ENCODE data around the gene NUP98. TPM values are rescaled to one million over a fixed set of nuclear protein-coding genes. Genes with fewer than 3 reads are reported as not detected.

NUP98 gene
- total and polyA plus RNA-seq, 5 donors, result 22.9 to 55.9 (median 42.7) TPM

DNA sequence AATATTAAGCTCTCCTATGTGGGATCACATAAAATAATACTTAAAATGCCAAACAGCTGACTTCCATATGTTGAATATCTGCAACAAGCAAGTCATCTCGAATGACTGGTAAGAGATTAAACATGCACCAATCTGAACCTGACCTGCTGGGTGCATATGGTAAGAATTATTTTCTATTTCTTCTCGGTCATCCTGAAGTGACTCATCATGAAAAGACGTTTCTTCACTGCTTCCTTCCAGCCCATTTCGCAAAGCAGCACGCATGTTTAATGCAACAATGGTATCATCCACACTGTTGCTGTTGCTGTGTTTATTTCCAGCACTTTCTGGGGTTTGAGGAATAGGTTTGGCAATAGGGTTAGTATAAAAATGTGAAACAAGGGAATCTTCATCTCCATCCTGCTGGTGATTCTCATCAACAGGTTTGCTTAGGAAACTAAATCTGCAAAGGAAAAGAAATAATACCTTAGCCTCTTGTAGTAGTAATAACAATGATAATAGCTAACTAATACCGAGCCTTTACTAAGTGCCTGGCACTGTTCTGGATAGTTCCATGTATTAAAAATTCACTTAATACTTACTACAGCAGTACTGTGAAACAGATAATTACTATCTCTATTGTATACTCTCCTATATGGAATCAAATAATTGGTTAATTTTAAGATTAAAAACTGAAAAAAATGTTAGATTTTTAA lies 74.2 kb downstream of the NUP98 start:
- ATAC-seq (no peak), DNase-seq (no peak)
- H3K27me3 ChIP-seq (ENCODE audit: control insufficient read depth, insufficient read depth), result no peaks in the 10 kb centered on the region
- 79% methylated on average over 6 of the region's 6 CpGs for WGBS
- intact Hi-C loops (cut with DNase I), result no loop called here
- no peak overlapping the region for H3K27ac ChIP-seq (ENCODE audit: low read length)
- no peaks in the 10 kb centered on the region for H3K4me1 ChIP-seq (ENCODE audit: control insufficient read depth, insufficient read depth, low read length)
- no peak overlapping the region for H3K4me3 ChIP-seq (ENCODE audit: low read length)
- H3K9me3 ChIP-seq (ENCODE audit: control insufficient read depth, low read length), result no peaks in the 10 kb centered on the region

DNA sequence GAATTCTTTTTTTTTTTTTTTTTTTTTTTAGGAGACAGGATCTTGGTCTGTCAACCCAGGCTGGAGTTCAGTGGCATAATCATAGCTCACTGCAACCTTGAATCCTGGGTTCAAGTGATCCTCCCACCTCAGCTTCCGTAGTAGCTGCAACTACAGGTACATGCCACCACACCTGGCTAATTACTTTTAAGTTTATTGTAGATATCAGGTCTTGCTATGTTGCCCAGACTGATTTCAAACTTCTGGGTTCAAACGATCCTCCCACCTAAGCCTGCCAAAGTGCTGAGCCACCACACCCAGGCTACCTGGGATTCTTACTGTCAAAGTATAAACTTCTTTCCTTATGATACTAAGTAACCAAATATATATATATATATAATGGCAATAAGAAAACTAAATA lies 75.3 kb downstream of the NUP98 start:
- Histone ChIP-seq H3K4me1 (ENCODE audit: control insufficient read depth, insufficient read depth, low read length) (no peaks in the 10 kb centered on the region), H3K9me3 (ENCODE audit: control insufficient read depth, low read length) (no peaks in the 10 kb centered on the region), H3K27me3 (ENCODE audit: control insufficient read depth, insufficient read depth) (no peaks in the 10 kb centered on the region), H3K4me3 (ENCODE audit: low read length) (no peak overlapping the region), H3K27ac (ENCODE audit: low read length) (no peak overlapping the region)
- DNase-seq, result no peak
- no peak for ATAC-seq
- 97% methylated on average over 2 of the region's 2 CpGs for WGBS
- intact Hi-C loops (cut with DNase I), result no loop called here

DNA sequence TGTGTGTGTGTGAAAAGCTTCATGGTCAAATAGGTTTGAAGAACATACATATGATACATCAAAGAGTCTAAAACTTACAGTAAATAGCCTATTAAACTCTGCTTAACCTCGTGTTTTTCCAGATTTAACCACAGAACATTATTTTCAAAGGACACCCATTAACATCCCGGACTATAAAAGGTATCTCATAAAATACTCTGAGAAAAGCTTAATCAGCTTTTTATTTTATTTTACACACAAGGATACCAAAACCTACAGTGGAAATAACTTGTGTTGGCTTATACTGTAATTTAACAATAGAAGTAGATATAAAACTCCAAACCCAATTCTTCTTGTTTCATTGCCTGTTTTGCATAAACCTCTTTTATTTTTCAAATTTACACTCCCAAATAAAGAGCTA lies 76.4 kb downstream of the NUP98 start:
- Histone ChIP-seq H3K27me3 (ENCODE audit: control insufficient read depth, insufficient read depth) (no peaks in the 10 kb centered on the region), H3K27ac (ENCODE audit: low read length) (no peak overlapping the region), H3K4me3 (ENCODE audit: low read length) (no peak overlapping the region), H3K9me3 (ENCODE audit: control insufficient read depth, low read length) (no peaks in the 10 kb centered on the region), H3K4me1 (ENCODE audit: control insufficient read depth, insufficient read depth, low read length) (no peaks in the 10 kb centered on the region)
- DNase-seq (no peak), ATAC-seq (no peak)
- 94% methylated on average over 2 of the region's 2 CpGs for WGBS
- intact Hi-C loops (cut with DNase I), result no loop called here

DNA sequence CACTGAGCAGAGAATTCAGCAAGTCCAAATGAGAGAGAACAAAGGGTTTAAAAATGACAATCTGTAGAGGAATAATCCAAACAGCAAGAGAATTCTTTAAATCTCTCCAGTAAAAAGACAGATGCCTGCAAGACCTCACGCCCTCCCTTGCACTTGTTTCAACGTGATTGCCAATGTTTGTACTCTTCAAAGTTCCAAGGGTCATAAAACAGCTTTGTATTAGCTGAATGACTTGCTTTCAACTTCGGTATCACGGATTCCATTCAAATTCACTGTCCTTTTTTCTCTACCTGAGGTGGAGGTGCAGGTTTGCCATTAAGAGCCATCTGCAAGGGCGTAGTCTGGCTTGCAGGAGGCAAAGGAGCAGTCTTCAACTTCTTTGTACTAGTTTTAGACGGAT lies 85.1 kb downstream of the NUP98 start:
- H3K9me3 ChIP-seq (ENCODE audit: control insufficient read depth, low read length), result no peaks in the 10 kb centered on the region
- no peak for DNase-seq
- intact Hi-C loops (cut with DNase I), result loop anchor here in 1 of 4 donors (10.0 kb wide), 1 partner anchor 53 kb away; no protein-coding TSS in a partner anchor
- no peak overlapping the region for H3K27ac ChIP-seq (ENCODE audit: low read length)
- H3K27me3 ChIP-seq (ENCODE audit: control insufficient read depth, insufficient read depth), result no peaks in the 10 kb centered on the region
- no peak for ATAC-seq
- H3K4me3 ChIP-seq (ENCODE audit: low read length), result no peak overlapping the region
- no peaks in the 10 kb centered on the region for H3K4me1 ChIP-seq (ENCODE audit: control insufficient read depth, insufficient read depth, low read length)
- WGBS, result 91% methylated on average over 6 of the region's 6 CpGs

DNA sequence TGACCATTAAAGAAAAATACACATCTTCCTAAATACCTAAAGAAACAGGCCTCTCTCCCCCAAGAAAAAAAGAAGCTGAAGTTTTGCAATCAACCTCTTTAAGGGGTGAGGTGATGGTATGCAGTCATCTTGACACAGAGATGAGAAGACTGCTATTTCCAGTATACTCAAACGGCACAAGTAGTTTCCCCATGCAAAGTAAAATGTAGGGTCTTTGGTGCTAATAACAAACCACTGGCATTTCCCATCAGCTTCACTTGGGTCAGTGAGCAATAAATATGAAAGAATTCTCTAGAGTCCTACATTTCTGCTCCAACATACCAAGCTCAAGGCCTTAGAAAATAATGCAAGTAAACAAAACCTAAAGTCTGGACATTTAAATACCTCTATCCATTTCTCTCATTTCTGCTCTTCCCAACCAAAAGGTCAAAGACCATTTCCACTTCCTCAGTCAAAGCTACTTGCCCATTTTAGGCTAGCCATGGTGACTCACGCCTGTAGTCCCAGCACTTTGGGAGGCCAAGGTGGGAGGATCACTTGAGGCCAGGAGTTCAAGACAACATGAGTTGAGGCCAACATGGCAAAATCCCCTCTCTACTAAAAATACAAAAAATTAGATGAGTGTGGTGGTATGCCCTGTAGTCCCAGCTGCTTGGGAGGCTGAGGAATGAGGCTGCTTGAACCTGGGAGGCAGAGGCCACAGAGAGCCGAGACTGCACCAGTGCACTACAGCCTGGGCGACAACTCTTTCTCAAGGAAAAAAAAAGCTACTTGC lies 86.7 kb downstream of the NUP98 start:
- H3K27me3 ChIP-seq (ENCODE audit: control insufficient read depth, insufficient read depth), result no peaks in the 10 kb centered on the region
- H3K27ac ChIP-seq (ENCODE audit: low read length), result no peak overlapping the region
- intact Hi-C loops (cut with DNase I), result loop anchor here in 1 of 4 donors (10.0 kb wide), 1 partner anchor 54 kb away; no protein-coding TSS in a partner anchor
- no peaks in the 10 kb centered on the region for H3K9me3 ChIP-seq (ENCODE audit: control insufficient read depth, low read length)
- H3K4me1 ChIP-seq (ENCODE audit: control insufficient read depth, insufficient read depth, low read length), result no peaks in the 10 kb centered on the region
- no peak for DNase-seq
- no peak overlapping the region for H3K4me3 ChIP-seq (ENCODE audit: low read length)
- ATAC-seq, result no peak
- 90% methylated on average over 4 of the region's 4 CpGs for WGBS

DNA sequence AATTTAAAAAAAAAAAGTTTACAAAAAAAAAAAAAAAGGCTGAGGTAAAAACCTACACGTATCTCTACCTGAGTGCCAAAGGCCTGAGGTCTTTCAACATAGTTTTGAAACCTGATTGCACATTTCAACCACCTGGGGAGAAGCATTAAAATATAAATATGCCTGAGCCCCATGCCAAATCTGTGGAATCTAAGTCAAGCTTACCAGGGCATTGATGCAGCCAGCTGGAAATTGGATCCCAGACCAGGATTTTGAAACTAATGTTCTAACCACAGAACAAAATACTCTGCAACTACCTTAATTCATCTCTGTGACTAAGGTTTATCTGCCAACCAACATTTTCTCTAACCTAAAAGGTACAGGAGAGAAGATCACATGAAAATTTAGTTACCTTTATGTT lies 87.4 kb downstream of the NUP98 start:
- H3K9me3 ChIP-seq (ENCODE audit: control insufficient read depth, low read length), result no peaks in the 10 kb centered on the region
- H3K27me3 ChIP-seq (ENCODE audit: control insufficient read depth, insufficient read depth), result no peaks in the 10 kb centered on the region
- ATAC-seq (no peak), DNase-seq (no peak)
- H3K27ac ChIP-seq (ENCODE audit: low read length), result no peak overlapping the region
- H3K4me1 ChIP-seq (ENCODE audit: control insufficient read depth, insufficient read depth, low read length), result no peaks in the 10 kb centered on the region
- intact Hi-C loops (cut with DNase I), result loop anchor here in 2 of 4 donors (10.0 kb wide), 2 partner anchors 55 to 65 kb away; no protein-coding TSS in a partner anchor
- no peak overlapping the region for H3K4me3 ChIP-seq (ENCODE audit: low read length)
- WGBS, result 85% methylated on average over 1 of the region's 1 CpG

DNA sequence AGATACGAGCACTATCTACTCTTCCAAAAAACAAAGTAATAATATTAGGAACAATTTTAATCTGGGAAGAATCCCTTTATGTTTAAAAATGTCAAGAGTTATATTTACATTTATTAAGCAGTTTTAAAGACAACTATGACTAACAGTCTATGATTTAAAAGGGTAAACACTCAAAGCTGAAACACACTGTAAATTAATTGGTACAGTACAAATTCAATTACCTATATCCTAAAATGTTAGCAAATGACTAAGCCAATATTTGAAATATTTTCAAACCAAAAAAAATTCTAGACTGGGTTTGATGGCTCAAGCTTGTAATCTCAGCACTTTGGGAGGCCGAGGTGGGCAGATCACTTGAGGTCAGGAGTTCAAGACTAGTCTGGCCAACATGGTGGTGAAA lies 90.2 kb downstream of the NUP98 start:
- no peak overlapping the region for H3K27ac ChIP-seq (ENCODE audit: low read length)
- intact Hi-C loops (cut with DNase I), result loop anchor here in 1 of 4 donors (10.0 kb wide), 1 partner anchor 68 kb away; no protein-coding TSS in a partner anchor
- no peaks in the 10 kb centered on the region for H3K27me3 ChIP-seq (ENCODE audit: control insufficient read depth, insufficient read depth)
- no peak for DNase-seq
- no peak overlapping the region for H3K4me3 ChIP-seq (ENCODE audit: low read length)
- 91% methylated on average over 2 of the region's 2 CpGs for WGBS
- H3K9me3 ChIP-seq (ENCODE audit: control insufficient read depth, low read length), result no peaks in the 10 kb centered on the region
- no peaks in the 10 kb centered on the region for H3K4me1 ChIP-seq (ENCODE audit: control insufficient read depth, insufficient read depth, low read length)
- no peak for ATAC-seq

DNA sequence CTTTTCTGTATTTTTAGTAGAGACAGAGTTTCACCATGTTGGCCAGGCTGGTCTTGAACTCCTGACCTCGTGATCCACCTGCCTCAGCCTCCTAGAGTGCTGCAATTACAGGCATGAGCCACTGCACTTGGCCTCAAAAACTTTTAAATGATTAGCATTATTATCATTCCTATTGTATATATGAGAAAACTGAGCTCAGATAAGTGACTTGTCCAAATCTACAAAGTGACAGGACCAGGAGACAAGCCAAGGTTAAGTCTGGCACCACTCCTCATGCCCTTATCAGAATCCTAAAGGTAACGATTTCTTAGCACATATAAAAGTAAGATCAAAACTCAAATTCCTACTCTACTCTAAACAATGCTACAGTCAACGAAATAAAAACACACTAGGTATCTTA lies 94.0 kb downstream of the NUP98 start:
- WGBS, result 86% methylated on average over 3 of the region's 3 CpGs
- Histone ChIP-seq H3K9me3 (ENCODE audit: control insufficient read depth, low read length) (no peaks in the 10 kb centered on the region), H3K27me3 (ENCODE audit: control insufficient read depth, insufficient read depth) (no peaks in the 10 kb centered on the region), H3K27ac (ENCODE audit: low read length) (no peak overlapping the region), H3K4me3 (ENCODE audit: low read length) (no peak overlapping the region), H3K4me1 (ENCODE audit: control insufficient read depth, insufficient read depth, low read length) (no peaks in the 10 kb centered on the region)
- intact Hi-C loops (cut with DNase I), result loop anchor here in 1 of 4 donors (10.0 kb wide), 1 partner anchor 71 kb away; no protein-coding TSS in a partner anchor
- DNase-seq, result no peak
- ATAC-seq, result no peak

DNA sequence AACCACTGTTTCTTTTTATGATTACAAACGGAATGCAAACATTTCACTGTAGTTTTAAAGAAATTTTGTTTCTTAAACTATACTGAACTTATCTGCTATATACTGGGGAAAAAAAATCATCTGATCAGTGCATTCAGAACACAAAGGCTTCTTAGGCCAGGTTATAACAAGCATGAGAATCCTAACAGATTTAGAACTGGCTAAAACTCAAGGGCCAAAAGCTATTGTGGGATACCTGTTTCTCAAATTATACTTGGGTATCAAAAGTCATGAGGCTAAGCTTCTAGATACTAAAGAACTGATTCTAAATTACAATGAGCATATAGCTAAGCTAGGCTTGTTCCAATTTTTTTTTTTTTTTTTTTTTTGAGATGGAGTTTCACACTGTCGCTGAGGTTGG lies 96.4 kb downstream of the NUP98 start:
- H3K27ac ChIP-seq (ENCODE audit: low read length), result no peak overlapping the region
- H3K9me3 ChIP-seq (ENCODE audit: control insufficient read depth, low read length), result no peaks in the 10 kb centered on the region
- no peak for DNase-seq
- intact Hi-C loops (cut with DNase I), result loop anchor here in 1 of 4 donors (10.0 kb wide), 1 partner anchor 74 kb away; no protein-coding TSS in a partner anchor
- H3K4me1 ChIP-seq (ENCODE audit: control insufficient read depth, insufficient read depth, low read length), result no peaks in the 10 kb centered on the region
- no peak for ATAC-seq
- H3K27me3 ChIP-seq (ENCODE audit: control insufficient read depth, insufficient read depth), result no peaks in the 10 kb centered on the region
- 97% methylated on average over 2 of the region's 2 CpGs for WGBS
- no peak overlapping the region for H3K4me3 ChIP-seq (ENCODE audit: low read length)

DNA sequence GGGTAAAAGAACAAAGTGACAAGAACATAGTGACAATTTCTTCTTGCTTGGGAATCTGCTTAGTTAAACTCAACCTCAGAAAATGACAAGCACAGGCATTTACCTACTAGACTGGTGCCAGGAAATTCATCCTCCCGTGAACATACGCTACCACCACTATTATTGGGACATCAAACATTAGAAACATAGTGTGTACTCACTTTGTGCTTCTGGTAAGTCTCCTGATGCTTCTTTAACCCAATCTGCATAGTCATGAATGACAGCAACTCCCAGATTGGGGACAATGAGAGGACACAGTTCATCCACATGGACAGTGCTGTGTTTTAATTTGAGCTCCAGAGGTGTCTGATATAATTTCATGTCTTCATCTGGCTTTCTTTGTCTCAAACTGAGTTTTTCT lies 96.9 kb downstream of the NUP98 start:
- intact Hi-C loops (cut with DNase I), result loop anchor here in 1 of 4 donors (10.0 kb wide), 1 partner anchor 74 kb away; no protein-coding TSS in a partner anchor
- Histone ChIP-seq H3K27me3 (ENCODE audit: control insufficient read depth, insufficient read depth) (no peaks in the 10 kb centered on the region), H3K9me3 (ENCODE audit: control insufficient read depth, low read length) (no peaks in the 10 kb centered on the region), H3K4me1 (ENCODE audit: control insufficient read depth, insufficient read depth, low read length) (no peaks in the 10 kb centered on the region), H3K4me3 (ENCODE audit: low read length) (no peak overlapping the region), H3K27ac (ENCODE audit: low read length) (no peak overlapping the region)
- WGBS, result 93% methylated on average over 2 of the region's 2 CpGs
- DNase-seq (no peak), ATAC-seq (no peak)

DNA sequence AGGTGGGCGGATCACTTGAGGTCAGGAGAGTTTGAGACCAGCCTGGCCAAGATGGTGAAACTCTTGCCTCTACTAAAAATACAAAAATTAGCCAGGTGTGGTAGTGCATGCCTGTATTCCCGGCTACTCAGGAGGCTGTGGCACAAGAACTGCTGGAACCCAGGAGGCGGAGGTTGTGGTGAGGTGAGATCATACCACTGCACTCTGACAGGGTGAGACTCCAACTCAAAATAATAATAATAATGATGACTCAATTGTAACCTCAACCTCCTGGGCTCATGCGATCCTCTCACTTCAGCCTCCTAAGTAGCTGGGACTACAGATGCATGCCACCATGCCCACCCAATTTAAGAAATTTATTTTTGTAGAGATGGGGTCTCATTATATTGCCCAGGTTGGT lies 110.6 kb downstream of the NUP98 start:
- DNase-seq, result no peak
- H3K4me3 ChIP-seq (ENCODE audit: low read length), result no peak overlapping the region
- H3K9me3 ChIP-seq (ENCODE audit: control insufficient read depth, low read length), result no peaks in the 10 kb centered on the region
- no peak overlapping the region for H3K27ac ChIP-seq (ENCODE audit: low read length)
- ATAC-seq, result no peak
- intact Hi-C loops (cut with DNase I), result no loop called here
- H3K27me3 ChIP-seq (ENCODE audit: control insufficient read depth, insufficient read depth), result no peaks in the 10 kb centered on the region
- WGBS, result 74% methylated on average over 4 of the region's 4 CpGs
- no peaks in the 10 kb centered on the region for H3K4me1 ChIP-seq (ENCODE audit: control insufficient read depth, insufficient read depth, low read length)

Data from right cardiac atrium (tissue), 5 donors.